Measurements from ENCODE around the gene POLR2J3. TPM values are rescaled to one million over a fixed set of nuclear protein-coding genes. Genes with fewer than 3 reads are reported as not detected.
"Not testable (repeated sequence)": the region's sequence is repeated elsewhere in the genome, so short reads cannot be mapped to it uniquely, and the experiment has no call there.

Gene POLR2J3
- total and polyA plus RNA-seq, 2 of the 4 experiments (the other 2 are of a cell fraction), result 14.2 to 14.7 TPM

GRCh38 chr7:102609734-102610133 lies 37.4 kb upstream of the POLR2J3 start:
- H3K18ac ChIP-seq (ENCODE audit: low read depth, low read length); H4K91ac ChIP-seq (ENCODE audit: insufficient read depth, low read depth, low read length); H4K20me1 ChIP-seq (ENCODE audit: insufficient read depth, low read length); in situ Hi-C loops (cut with MboI; ENCODE audit: low sequenced_read_pairs); H3K4me3 ChIP-seq (ENCODE audit: insufficient read depth, low read depth, low read length); H3K9me1 ChIP-seq (ENCODE audit: insufficient read depth, low read length); H2BK5ac ChIP-seq (ENCODE audit: low read depth, low read length, poor library complexity, severe bottlenecking); BruUV-seq (replicated peaks); H2BK20ac ChIP-seq (ENCODE audit: low read depth, low read length); H3K36me3 ChIP-seq (ENCODE audit: control insufficient read depth, insufficient read depth, low read length); H3K23ac ChIP-seq (ENCODE audit: low read depth, low read length); intact Hi-C loops (cut with micrococcal nuclease); CTCF ChIA-PET; POLR2A ChIA-PET (ENCODE audit: unreplicated experiment); H3K79me1 ChIP-seq (ENCODE audit: low read depth in 1 of 2, low read length in 2 of 2); DNase-seq; H3K27me3 ChIP-seq (ENCODE audit: control insufficient read depth, insufficient read depth, low read length); H3K4ac ChIP-seq (ENCODE audit: low read depth, low read length); H2AK9ac ChIP-seq (replicated peaks; ENCODE audit: low read depth, low read length, poor library complexity); H4K5ac ChIP-seq (ENCODE audit: low read depth, low read length); H2BK15ac ChIP-seq (ENCODE audit: low read depth, low read length); H3K4me2 ChIP-seq (ENCODE audit: low read depth, low read length); H3K56ac ChIP-seq (ENCODE audit: extremely low read depth, insufficient read depth, low read length); H3K14ac ChIP-seq (replicated peaks; ENCODE audit: low read depth, low read length); dilution Hi-C loops (cut with HindIII; ENCODE audit: low sequenced_read_pairs, unreplicated experiment); H2AFZ ChIP-seq (replicated peaks; ENCODE audit: low read length, poor library complexity); H3K4me1 ChIP-seq (ENCODE audit: control insufficient read depth, insufficient read depth, low read length); H3K9ac ChIP-seq (ENCODE audit: low read depth, low read length); ATAC-seq (ENCODE audit: low read depth); H3K27ac ChIP-seq (ENCODE audit: insufficient read depth, low read length); H2BK120ac ChIP-seq (ENCODE audit: low read depth, low read length); H4K8ac ChIP-seq (ENCODE audit: low read depth in 2 of 2, low read length in 2 of 2); H2AK5ac ChIP-seq (ENCODE audit: low read depth, low read length); H3K9me3 ChIP-seq (ENCODE audit: control insufficient read depth, insufficient read depth, low read length): not testable (repeated sequence)
- WGBS, 2 experiments (ENCODE audit: extremely low coverage in 2 of 2, insufficient read length in 1 of 2), result no CpG with 5 or more reads among the region's 10 CpGs

GRCh38 chr7:102606848-102607247 lies 34.5 kb upstream of the POLR2J3 start:
- H3K23ac ChIP-seq (ENCODE audit: low read depth, low read length); CTCF ChIA-PET: not testable (repeated sequence)

More at GRCh38 chr7:102606848-102607247, 34.5 kb upstream of the POLR2J3 start:
- in situ Hi-C loops (cut with MboI; ENCODE audit: low sequenced_read_pairs); H3K4me1 ChIP-seq (ENCODE audit: control insufficient read depth, insufficient read depth, low read length); H4K8ac ChIP-seq (ENCODE audit: low read depth in 2 of 2, low read length in 2 of 2); H3K27ac ChIP-seq (ENCODE audit: insufficient read depth, low read length); H4K20me1 ChIP-seq (ENCODE audit: insufficient read depth, low read length); H3K27me3 ChIP-seq (ENCODE audit: control insufficient read depth, insufficient read depth, low read length); H2BK120ac ChIP-seq (ENCODE audit: low read depth, low read length); H3K9me1 ChIP-seq (ENCODE audit: insufficient read depth, low read length); H3K18ac ChIP-seq (ENCODE audit: low read depth, low read length); dilution Hi-C loops (cut with HindIII; ENCODE audit: low sequenced_read_pairs, unreplicated experiment); intact Hi-C loops (cut with micrococcal nuclease); POLR2A ChIA-PET (ENCODE audit: unreplicated experiment); DNase-seq; H4K91ac ChIP-seq (ENCODE audit: insufficient read depth, low read depth, low read length); H3K79me1 ChIP-seq (ENCODE audit: low read depth in 1 of 2, low read length in 2 of 2); H2AFZ ChIP-seq (replicated peaks; ENCODE audit: low read length, poor library complexity); ATAC-seq (ENCODE audit: low read depth); BruUV-seq (replicated peaks); H2BK20ac ChIP-seq (ENCODE audit: low read depth, low read length); H4K5ac ChIP-seq (ENCODE audit: low read depth, low read length); H3K56ac ChIP-seq (ENCODE audit: extremely low read depth, insufficient read depth, low read length); H2BK15ac ChIP-seq (ENCODE audit: low read depth, low read length); H2AK9ac ChIP-seq (replicated peaks; ENCODE audit: low read depth, low read length, poor library complexity); H3K9me3 ChIP-seq (ENCODE audit: control insufficient read depth, insufficient read depth, low read length); H2AK5ac ChIP-seq (ENCODE audit: low read depth, low read length); H3K14ac ChIP-seq (replicated peaks; ENCODE audit: low read depth, low read length); H3K4ac ChIP-seq (ENCODE audit: low read depth, low read length); H3K4me3 ChIP-seq (ENCODE audit: insufficient read depth, low read depth, low read length); H3K36me3 ChIP-seq (ENCODE audit: control insufficient read depth, insufficient read depth, low read length); H3K4me2 ChIP-seq (ENCODE audit: low read depth, low read length); H2BK5ac ChIP-seq (ENCODE audit: low read depth, low read length, poor library complexity, severe bottlenecking); H3K9ac ChIP-seq (ENCODE audit: low read depth, low read length): not testable (repeated sequence)
- no CpG with 5 or more reads among the region's 5 CpGs for WGBS, 2 experiments (ENCODE audit: extremely low coverage in 2 of 2, insufficient read length in 1 of 2)
